CD4-positive, alpha-beta T cell treated with Interleukin-12 subunit alpha and Interleukin-12 subunit beta, for 1 hour (primary cell): ENCODE results near the gene STRN.
"Not testable (repeated sequence)": the region's sequence is repeated elsewhere in the genome, so short reads cannot be mapped to it uniquely, and the experiment has no call there.

Source experiments
- DNase-seq: peaks from one replicate; pipeline ENCODE4 v3.0.0-alpha.2; 2020

Gene STRN

GRCh38 chr2:36906277-36906676, 60.1 kb downstream of the STRN start:
- no peak for DNase-seq

GRCh38 chr2:36904636-36905035, 61.7 kb downstream of the STRN start:
- no peak for DNase-seq

GRCh38 chr2:36902385-36903120, 63.8 kb downstream of the STRN start:
- DNase-seq = no peak

- no peak for DNase-seq
These were observed 73.5 kb downstream of the STRN start for GRCh38 chr2:36892805-36893204.

- no peak for DNase-seq
These were observed 76.5 kb downstream of the STRN start for GRCh38 chr2:36889795-36890194.

- DNase-seq = not testable (repeated sequence)
These were observed 79.2 kb downstream of the STRN start for GRCh38 chr2:36887095-36887494.

- DNase-seq = no peak
These were observed 79.7 kb downstream of the STRN start for GRCh38 chr2:36886664-36887063.

GRCh38 chr2:36885605-36886004, 80.7 kb downstream of the STRN start:
- no peak for DNase-seq

- no peak for DNase-seq
These were observed 83.8 kb downstream of the STRN start for GRCh38 chr2:36882532-36882931.

GRCh38 chr2:36881816-36882215, 84.5 kb downstream of the STRN start:
- DNase-seq = no peak

GRCh38 chr2:36878429-36878828, 87.9 kb downstream of the STRN start:
- DNase-seq = no peak

- DNase-seq = no peak
These were observed 95.1 kb downstream of the STRN start for GRCh38 chr2:36871068-36871707.

GRCh38 chr2:36869606-36870005, 96.7 kb downstream of the STRN start:
- DNase-seq = no peak

- DNase-seq = no peak
These were observed 104.4 kb downstream of the STRN start for GRCh38 chr2:36861896-36862295.

GRCh38 chr2:36859366-36859792, 107.0 kb downstream of the STRN start:
- DNase-seq = no peak

GRCh38 chr2:36858551-36859365, 107.6 kb downstream of the STRN start:
- DNase-seq = no peak

GRCh38 chr2:36857713-36858112, 108.6 kb downstream of the STRN start:
- no peak for DNase-seq

- DNase-seq = no peak
These were observed 110.9 kb downstream of the STRN start for GRCh38 chr2:36855429-36855828.

- no peak for DNase-seq
These were observed 112.1 kb downstream of the STRN start for GRCh38 chr2:36854241-36854640.

GRCh38 chr2:36849265-36849664, 117.1 kb downstream of the STRN start:
- no peak for DNase-seq

- DNase-seq = no peak
These were observed 122.5 kb downstream of the STRN start for GRCh38 chr2:36843838-36844237.

GRCh38 chr2:36839976-36840617, 126.2 kb downstream of the STRN start:
- no peak for DNase-seq
